Neuronal stem cell (in vitro differentiated cells): ENCODE results near the gene PIK3R5.

ENCODE experiments used
- DNase-seq: peaks from one replicate; pipeline ENCODE4 v3.0.0-alpha.2; 2013; ENCODE audit warnings: low spot score
- H2AFZ ChIP-seq: one replicate; pipeline ENCODE4 v1.6.1; 2013; ENCODE audit warnings: mild to moderate bottlenecking, low read length, inconsistent platforms
- H2AK5ac ChIP-seq: 2 replicates; pipeline ENCODE4 v1.6.1; 2013; ENCODE audit warnings: low read depth, mild to moderate bottlenecking, inconsistent platforms, low read length, moderate library complexity, mixed read lengths
- H2BK120ac ChIP-seq: 2 replicates; pipeline ENCODE4 v1.6.1; 2013; ENCODE audit warnings: low read depth, mild to moderate bottlenecking, inconsistent platforms, low read length, moderate library complexity, mixed read lengths
- H2BK12ac ChIP-seq: one replicate; pipeline ENCODE4 v1.6.1; 2013; ENCODE audit warnings: low read length, inconsistent platforms
- H2BK15ac ChIP-seq: 2 replicates; pipeline ENCODE4 v1.6.1; 2013; ENCODE audit warnings: mild to moderate bottlenecking, low read length, inconsistent platforms, mixed read lengths
- H2BK5ac ChIP-seq: one replicate; pipeline ENCODE4 v1.6.1; 2013; ENCODE audit warnings: inconsistent platforms, mild to moderate bottlenecking, low read length, moderate library complexity
- H3K14ac ChIP-seq: one replicate; pipeline ENCODE4 v1.6.1; 2013; ENCODE audit warnings: low read length, inconsistent platforms
- H3K18ac ChIP-seq: 2 replicates; pipeline ENCODE4 v1.6.1; 2013; ENCODE audit warnings: low read length, inconsistent platforms
- H3K23ac ChIP-seq: 2 replicates; pipeline ENCODE4 v1.6.1; 2013; ENCODE audit warnings: low read depth, mild to moderate bottlenecking, mixed read lengths, low read length, inconsistent platforms; ENCODE audit not compliant: poor library complexity
- H3K27ac ChIP-seq: replicated peaks from 3 replicates; pipeline ENCODE4 v1.5.1; 2013; ENCODE audit warnings: low read length, inconsistent platforms
- H3K27me3 ChIP-seq, 3 experiments: 2 replicates each; pipeline ENCODE4 v1.6.1; 2013; ENCODE audit warnings: low read length in 3 of 3, mild to moderate bottlenecking in 2 of 3, inconsistent platforms in 1 of 3, low read depth in 1 of 3, mixed read lengths in 1 of 3, moderate library complexity in 1 of 3; ENCODE audit not compliant: control insufficient read depth in 3 of 3, insufficient read depth in 3 of 3
- H3K36me3 ChIP-seq, 2 donors: replicated peaks in 1 of 2; 2 replicates each; pipeline ENCODE4 v1.6.1; 2013; ENCODE audit warnings: low read length in 2 of 2; ENCODE audit not compliant: control insufficient read depth in 2 of 2, insufficient read depth in 2 of 2
- H3K4ac ChIP-seq: 2 replicates; pipeline ENCODE4 v1.6.1; 2013; ENCODE audit warnings: inconsistent platforms, mild to moderate bottlenecking, low read length, moderate library complexity
- H3K4me1 ChIP-seq, 2 donors: 1 replicate in 1 of 2; 2 replicates in 1 of 2; pipeline ENCODE4 v1.6.1; 2013; ENCODE audit warnings: low read length in 2 of 2, low read depth in 1 of 2; ENCODE audit not compliant: control insufficient read depth in 2 of 2, insufficient read depth in 1 of 2
- H3K4me2 ChIP-seq: one replicate; pipeline ENCODE4 v1.6.1; 2013; ENCODE audit warnings: mild to moderate bottlenecking, low read length, inconsistent platforms; ENCODE audit not compliant: insufficient read depth, poor library complexity, severe bottlenecking
- H3K4me3 ChIP-seq, 2 donors: 2 replicates each; pipeline ENCODE4 v1.5.1; 2013; ENCODE audit warnings: low read length in 2 of 2, mild to moderate bottlenecking in 2 of 2, inconsistent platforms in 1 of 2, moderate library complexity in 1 of 2
- H3K79me1 ChIP-seq: one replicate; pipeline ENCODE4 v1.6.1; 2013; ENCODE audit warnings: low read depth, mild to moderate bottlenecking, inconsistent platforms, low read length, moderate library complexity
- H3K9ac ChIP-seq: one replicate; pipeline ENCODE4 v1.6.1; 2013; ENCODE audit warnings: mild to moderate bottlenecking, low read depth, low read length, inconsistent platforms; ENCODE audit not compliant: poor library complexity
- H3K9me3 ChIP-seq, 2 donors: replicated peaks in 1 of 2; 2 replicates each; pipeline versions ENCODE3 to v1.6.1; 2013; ENCODE audit warnings: low read length in 2 of 2, mild to moderate bottlenecking in 2 of 2, inconsistent platforms in 1 of 2, low read depth in 1 of 2, mixed read lengths in 1 of 2, moderate library complexity in 1 of 2; ENCODE audit not compliant: control insufficient read depth in 2 of 2, insufficient read depth in 1 of 2
- H4K8ac ChIP-seq: one replicate; pipeline ENCODE4 v1.6.1; 2013; ENCODE audit warnings: low read depth, mild to moderate bottlenecking, inconsistent platforms, low read length, moderate library complexity
- H4K91ac ChIP-seq: one replicate; pipeline ENCODE4 v1.6.1; 2013; ENCODE audit warnings: low read length, low read depth, mild to moderate bottlenecking, inconsistent platforms; ENCODE audit not compliant: poor library complexity
- WGBS, 2 donors: extraction: QIAGEN DNeasy Blood & Tissue Kit; methylation state at CpG; one replicate each; pipeline ENCODE4 v1.1.7; 2013; ENCODE audit warnings: missing lambda C conversion rate in 2 of 2, mixed read lengths in 1 of 2; ENCODE audit not compliant: insufficient read length in 2 of 2, insufficient replicate concordance in 1 of 2; ENCODE audit errors: extremely low coverage in 2 of 2; 5-methylcytosine and 5-hydroxymethylcytosine counted together

PIK3R5 gene

GRCh38 chr17:8955021-8955959, 10.2 kb downstream of the PIK3R5 start:
- no peak overlapping the region for H4K91ac ChIP-seq

DNA sequence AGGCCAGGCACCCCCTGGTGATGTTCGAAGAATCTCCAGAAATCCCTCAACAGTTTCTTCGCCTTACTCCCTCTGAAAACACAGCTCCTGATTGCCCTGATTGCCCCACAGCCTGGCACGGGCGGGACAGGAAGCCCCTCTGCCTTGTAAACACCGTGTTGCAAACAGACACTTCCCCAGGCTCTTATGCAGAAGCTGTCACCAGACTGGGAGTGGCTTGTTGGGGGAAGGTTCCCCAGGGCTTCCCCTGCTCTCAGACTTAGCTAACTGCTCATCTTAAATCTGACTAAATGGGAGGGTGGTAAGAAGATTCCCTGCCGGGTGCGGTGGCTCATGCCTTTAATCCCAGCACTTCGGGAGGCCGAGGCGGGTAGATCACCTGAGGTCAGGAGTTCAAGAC, 11.2 kb downstream of the PIK3R5 start:
- H3K27ac ChIP-seq = no peak overlapping the region
- H3K27me3 ChIP-seq = peaks cover 0 to 9% (median 0%) of the 10 kb centered on the region in 3 experiments
- no peaks in the 10 kb centered on the region for H3K79me1 ChIP-seq
- no peaks in the 10 kb centered on the region for H3K9me3 ChIP-seq
- H3K36me3 ChIP-seq = no peaks in the 10 kb centered on the region
- no peak overlapping the region for H2AK5ac ChIP-seq
- no peak overlapping the region for H2BK12ac ChIP-seq
- H3K4me3 ChIP-seq = no peak overlapping the region
- no peak overlapping the region for H3K9ac ChIP-seq
- no peaks in the 10 kb centered on the region for H3K4me1 ChIP-seq
- no peak overlapping the region for H3K18ac ChIP-seq
- H2BK15ac ChIP-seq = no peak overlapping the region
- no peak overlapping the region for H4K8ac ChIP-seq
- H2AFZ ChIP-seq = no peak overlapping the region
- no peak overlapping the region for H3K23ac ChIP-seq
- no peak overlapping the region for H3K4me2 ChIP-seq
- no peak overlapping the region for H2BK120ac ChIP-seq
- no peak for DNase-seq
- no CpG with 5 or more reads among the region's 10 CpGs for WGBS, 2 donors
- no peak overlapping the region for H3K14ac ChIP-seq
- H2BK5ac ChIP-seq = no peak overlapping the region
- H4K91ac ChIP-seq = no peak overlapping the region
- H3K4ac ChIP-seq = no peak overlapping the region

More at GRCh38 chr17:8955021-8955959, 10.2 kb downstream of the PIK3R5 start:
- H3K4ac ChIP-seq = no peak overlapping the region
- H3K18ac ChIP-seq = peak overlapping the region; percentile 69
- H2BK5ac ChIP-seq = no peak overlapping the region
- H3K4me3 ChIP-seq = no peak overlapping the region
- H3K27me3 ChIP-seq = peaks cover 0 to 9% (median 0%) of the 10 kb centered on the region in 3 experiments
- WGBS, 2 donors = no CpG with 5 or more reads among the region's 12 CpGs
- H4K8ac ChIP-seq = no peak overlapping the region
- no peak overlapping the region for H3K9ac ChIP-seq
- no peak overlapping the region for H3K23ac ChIP-seq
- no peaks in the 10 kb centered on the region for H3K79me1 ChIP-seq
- no peak for DNase-seq
- no peak overlapping the region for H3K27ac ChIP-seq
- no peaks in the 10 kb centered on the region for H3K36me3 ChIP-seq
- no peak overlapping the region for H2AFZ ChIP-seq
- no peaks in the 10 kb centered on the region for H3K9me3 ChIP-seq
- peak overlapping the region; percentile 25 for H2BK12ac ChIP-seq
- no peaks in the 10 kb centered on the region for H3K4me1 ChIP-seq
- no peak overlapping the region for H2BK120ac ChIP-seq
- H3K4me2 ChIP-seq = no peak overlapping the region
- no peak overlapping the region for H2BK15ac ChIP-seq
- peak overlapping the region; percentile 36 for H2AK5ac ChIP-seq
- no peak overlapping the region for H3K14ac ChIP-seq

DNA sequence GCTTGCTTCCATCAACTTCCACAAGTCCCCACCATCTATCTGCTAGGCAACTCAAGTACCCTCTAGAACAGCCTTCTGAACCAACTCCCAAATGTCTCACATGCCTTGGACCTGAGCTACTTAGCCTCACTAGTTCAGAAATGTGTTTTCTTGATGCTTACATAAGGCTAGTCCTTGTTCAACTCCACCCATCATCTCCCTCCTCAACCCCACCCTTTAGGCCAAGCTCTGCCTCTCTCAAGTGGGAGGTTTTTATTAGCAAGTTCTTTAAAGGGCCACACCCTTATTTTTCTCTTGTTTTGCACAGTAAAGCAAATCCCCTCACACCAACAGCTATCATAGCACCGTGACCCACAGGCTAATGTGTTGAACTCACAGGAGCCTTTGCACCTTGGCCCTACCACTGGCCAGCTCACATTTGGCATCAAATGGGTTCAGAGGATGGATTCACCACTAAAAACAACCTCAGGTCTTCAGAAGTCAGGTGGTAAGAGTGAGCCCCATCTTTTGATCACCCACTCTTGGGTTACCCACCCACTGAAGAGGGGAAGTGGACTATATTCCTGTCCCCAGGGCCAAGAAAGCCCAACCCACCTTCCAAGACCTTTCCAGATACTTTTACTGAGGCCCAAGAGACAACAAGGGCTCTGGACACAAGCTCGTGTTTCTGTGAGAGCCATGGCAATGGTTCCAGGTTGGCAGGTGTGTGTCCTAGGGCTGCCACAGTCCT, 12.2 kb downstream of the PIK3R5 start:
- no peak overlapping the region for H2BK120ac ChIP-seq
- no peaks in the 10 kb centered on the region for H3K36me3 ChIP-seq
- H4K8ac ChIP-seq = no peak overlapping the region
- H2AK5ac ChIP-seq = peak overlapping the region; percentile 17
- H3K14ac ChIP-seq = no peak overlapping the region
- no peak overlapping the region for H3K9ac ChIP-seq
- no peak overlapping the region for H3K27ac ChIP-seq
- H3K4me2 ChIP-seq = no peak overlapping the region
- DNase-seq = no peak
- H3K79me1 ChIP-seq = no peaks in the 10 kb centered on the region
- no peak overlapping the region for H3K23ac ChIP-seq
- H2BK5ac ChIP-seq = no peak overlapping the region
- H3K4me1 ChIP-seq = no peaks in the 10 kb centered on the region
- H4K91ac ChIP-seq = no peak overlapping the region
- no peaks in the 10 kb centered on the region for H3K9me3 ChIP-seq
- H3K4me3 ChIP-seq = no peak overlapping the region
- H3K18ac ChIP-seq = no peak overlapping the region
- no peak overlapping the region for H2BK12ac ChIP-seq
- peaks cover 0 to 9% (median 0%) of the 10 kb centered on the region in 3 experiments for H3K27me3 ChIP-seq
- no peak overlapping the region for H2BK15ac ChIP-seq
- H3K4ac ChIP-seq = no peak overlapping the region
- H2AFZ ChIP-seq = no peak overlapping the region
- no CpG with 5 or more reads among the region's 2 CpGs for WGBS, 2 donors

- H3K36me3 ChIP-seq = no peaks in the 10 kb centered on the region
- H3K79me1 ChIP-seq = no peaks in the 10 kb centered on the region
- no peak overlapping the region for H2AK5ac ChIP-seq
- no peak overlapping the region for H2BK5ac ChIP-seq
- H3K18ac ChIP-seq = no peak overlapping the region
- peaks cover 0 to 9% (median 0%) of the 10 kb centered on the region in 3 experiments for H3K27me3 ChIP-seq
- H3K23ac ChIP-seq = no peak overlapping the region
- no peak overlapping the region for H3K27ac ChIP-seq
- DNase-seq = no peak
- no peak overlapping the region for H3K4me3 ChIP-seq
- no peak overlapping the region for H3K4me2 ChIP-seq
- no peak overlapping the region for H4K91ac ChIP-seq
- WGBS, 2 donors = no CpG with 5 or more reads among the region's 1 CpG
- no peak overlapping the region for H3K9ac ChIP-seq
- H2AFZ ChIP-seq = no peak overlapping the region
- H2BK15ac ChIP-seq = no peak overlapping the region
- H4K8ac ChIP-seq = no peak overlapping the region
- H3K9me3 ChIP-seq = no peaks in the 10 kb centered on the region
- no peak overlapping the region for H3K14ac ChIP-seq
- H3K4ac ChIP-seq = no peak overlapping the region
- no peak overlapping the region for H2BK12ac ChIP-seq
- H3K4me1 ChIP-seq = no peaks in the 10 kb centered on the region
- H2BK120ac ChIP-seq = no peak overlapping the region
Measured at GRCh38 chr17:8952191-8952590, 13.3 kb downstream of the PIK3R5 start.
